SKM-1 (cell line): ENCODE measurements around the gene FOXN4.
A peak's percentile ranks its signal among the peaks of the same experiment; 100 is the strongest.

Source experiments
- DNase-seq: peaks from one replicate; lab custom pipeline; 2025; ENCODE audit not compliant: unreplicated experiment; lab: John Stamatoyannopoulos, UW

Gene FOXN4

DNA sequence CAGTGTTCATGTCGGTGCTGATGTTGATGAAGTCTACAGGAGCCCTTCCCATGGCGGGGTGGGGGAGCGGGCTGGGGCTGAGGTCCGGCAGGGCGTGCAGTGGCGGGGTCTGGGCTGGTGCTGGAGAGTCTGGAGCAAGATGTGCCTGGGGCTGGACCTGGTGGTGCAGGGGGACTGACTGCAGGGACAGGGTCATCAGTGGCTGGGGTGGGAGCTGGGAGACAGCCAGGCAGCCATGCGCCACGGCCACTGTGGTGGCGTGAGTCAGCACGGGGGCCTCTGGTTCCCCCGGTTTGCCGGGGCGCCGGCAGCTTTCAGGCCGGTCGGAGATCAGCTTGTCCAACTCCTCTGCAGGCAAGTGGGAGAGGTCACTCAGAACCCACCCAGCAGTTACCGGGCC lies 27.6 kb downstream of the FOXN4 start:
- DNase-seq = no peak

DNA sequence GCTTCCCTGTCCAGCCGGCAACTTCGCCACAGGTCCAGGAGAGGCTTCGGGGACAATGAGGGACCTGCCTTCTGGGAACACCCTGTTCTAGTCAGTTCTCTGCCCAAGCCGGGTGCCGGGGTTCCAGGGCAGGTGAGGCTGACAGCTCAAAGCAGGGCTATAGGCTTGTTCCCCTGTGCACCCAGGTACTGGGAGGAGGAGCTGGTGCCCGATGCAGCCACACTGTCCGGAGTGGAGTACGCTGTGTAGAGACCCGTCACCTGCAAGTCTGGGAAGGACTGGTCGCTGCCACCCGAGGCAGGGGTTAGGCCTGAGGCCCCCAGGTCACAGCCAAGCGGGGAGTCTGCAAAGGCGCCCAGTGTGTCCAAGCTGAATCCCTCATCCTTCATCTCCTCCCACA lies 29.6 kb downstream of the FOXN4 start:
- DNase-seq = no peak

DNA sequence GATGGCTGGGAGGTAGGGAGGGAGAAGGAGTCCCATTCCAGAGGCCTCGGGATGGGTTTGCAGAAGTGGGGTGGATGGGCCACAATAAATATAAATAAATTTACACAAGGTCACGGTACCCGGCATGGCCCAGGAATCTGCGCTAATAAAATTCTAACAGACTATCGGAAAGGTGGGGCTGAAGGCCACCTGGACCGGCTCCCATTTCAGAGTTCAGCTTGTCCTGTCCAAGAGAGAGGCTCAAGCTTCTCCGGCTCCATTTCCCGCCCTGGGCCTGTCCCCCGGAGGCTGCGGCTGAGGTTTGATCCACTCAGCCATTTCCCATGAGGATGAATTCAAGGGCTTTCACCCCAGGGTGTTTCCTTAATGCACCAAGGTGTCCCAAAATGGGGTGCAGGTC lies 30.2 kb downstream of the FOXN4 start:
- no peak for DNase-seq

DNA sequence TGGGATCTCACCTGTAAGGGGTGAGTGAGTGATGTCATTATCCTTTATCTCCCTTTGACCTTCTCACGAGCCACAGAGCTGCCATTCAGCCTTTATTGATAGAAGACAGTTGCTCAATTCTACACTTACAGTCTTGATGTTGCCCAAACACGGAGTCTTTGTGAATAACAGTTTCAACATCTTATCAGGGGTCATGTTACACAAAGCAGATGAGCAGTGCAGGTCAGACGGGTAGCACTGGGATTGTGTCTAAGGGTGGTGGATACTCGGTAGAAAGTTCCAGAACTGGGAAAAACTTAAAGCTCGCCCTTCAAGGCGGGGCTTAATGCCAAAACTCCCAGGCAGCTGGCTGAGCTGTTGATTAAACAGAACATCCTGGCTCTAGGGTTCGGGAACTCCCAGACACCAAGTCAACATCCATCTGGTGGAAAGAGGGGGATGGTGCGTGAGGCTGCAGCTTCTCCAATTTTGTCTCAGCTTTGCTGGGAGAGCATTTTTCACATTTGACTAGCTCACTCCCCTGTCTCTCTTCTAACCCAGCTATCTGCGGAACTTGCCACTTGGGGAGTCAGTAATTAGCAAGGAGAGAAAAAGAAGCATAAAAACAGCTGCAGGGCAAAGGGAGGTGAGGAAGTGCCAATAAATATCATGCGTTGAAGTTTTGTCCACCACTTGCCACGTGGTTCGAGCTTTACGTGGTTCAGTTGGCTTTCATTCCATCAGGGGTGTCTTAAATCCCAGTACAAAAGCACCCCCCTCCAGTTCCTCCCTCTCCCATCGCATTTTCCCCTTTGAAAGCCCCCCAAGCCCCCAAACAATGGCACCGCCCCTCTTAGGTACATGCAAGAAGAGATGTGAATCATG lies 31.0 kb downstream of the FOXN4 start:
- peak; percentile 26 for DNase-seq

DNA sequence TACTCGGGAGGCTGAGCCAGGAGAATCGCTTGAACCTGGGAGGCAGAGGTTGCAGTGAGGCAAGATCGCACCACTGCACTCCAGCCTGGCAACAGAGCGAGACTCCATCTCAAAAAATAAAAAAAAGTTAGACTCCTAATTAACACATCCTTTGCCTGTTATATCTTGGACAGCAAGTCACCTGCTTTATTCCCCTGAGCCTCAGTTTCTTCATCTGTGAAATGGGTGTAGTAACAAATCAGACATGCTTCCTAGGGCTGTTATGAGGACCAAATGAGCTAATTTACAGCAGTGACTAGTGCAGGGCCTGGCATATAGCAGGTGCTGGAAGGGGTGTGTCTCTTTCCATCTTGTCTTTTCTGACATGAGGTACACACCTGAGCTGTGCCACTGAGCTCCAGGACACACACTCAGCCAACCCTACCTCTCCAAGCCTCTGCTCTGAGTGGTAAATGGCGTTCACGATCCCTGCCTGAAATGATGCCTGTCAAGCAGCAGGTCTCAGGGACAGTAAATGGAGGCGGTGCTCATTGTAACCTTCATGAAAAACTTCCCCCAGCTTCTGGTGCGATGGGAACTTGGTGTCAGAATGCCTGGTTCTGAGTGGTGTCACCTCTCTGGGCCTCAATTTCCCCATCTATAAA lies 31.7 kb downstream of the FOXN4 start:
- DNase-seq = no peak

DNA sequence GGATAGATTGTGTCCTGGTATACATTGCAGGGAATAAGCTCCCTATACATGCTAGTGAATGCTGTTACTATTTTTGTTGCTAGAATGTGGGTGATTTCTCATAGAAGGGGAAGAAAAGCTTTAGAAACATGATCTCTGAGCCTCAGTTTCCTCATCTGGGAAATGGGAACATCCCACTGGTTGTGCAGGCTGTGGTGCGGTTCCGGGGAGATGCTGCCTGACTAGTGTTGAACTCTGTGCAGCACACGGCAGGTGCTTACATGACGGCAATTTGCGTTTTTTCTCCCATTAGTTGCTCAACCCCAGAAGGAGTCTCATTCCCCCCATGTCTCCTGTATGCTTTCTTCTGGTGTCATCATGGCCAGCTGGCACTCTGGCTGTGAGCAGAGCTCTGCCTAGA lies 32.9 kb downstream of the FOXN4 start:
- DNase-seq = no peak

DNA sequence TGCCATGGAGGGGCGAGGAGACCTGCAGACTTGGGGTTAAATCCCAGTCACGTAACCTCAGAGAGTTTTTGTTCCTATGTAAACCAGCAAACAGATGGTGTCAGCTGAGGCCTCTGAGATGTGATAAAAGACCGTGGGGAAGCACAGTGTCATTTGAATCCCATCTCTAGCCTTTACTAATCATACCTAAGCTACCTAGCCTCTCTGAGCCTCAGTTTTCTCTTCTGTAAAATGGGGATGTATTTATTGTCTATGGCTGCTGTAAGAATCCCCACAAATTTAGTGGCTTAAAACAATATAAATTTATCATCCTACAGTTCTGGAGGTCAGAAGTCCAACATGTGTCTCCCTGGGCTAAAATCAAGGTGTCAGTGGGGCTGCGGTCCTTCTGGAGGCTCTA lies 33.9 kb downstream of the FOXN4 start:
- no peak for DNase-seq

DNA sequence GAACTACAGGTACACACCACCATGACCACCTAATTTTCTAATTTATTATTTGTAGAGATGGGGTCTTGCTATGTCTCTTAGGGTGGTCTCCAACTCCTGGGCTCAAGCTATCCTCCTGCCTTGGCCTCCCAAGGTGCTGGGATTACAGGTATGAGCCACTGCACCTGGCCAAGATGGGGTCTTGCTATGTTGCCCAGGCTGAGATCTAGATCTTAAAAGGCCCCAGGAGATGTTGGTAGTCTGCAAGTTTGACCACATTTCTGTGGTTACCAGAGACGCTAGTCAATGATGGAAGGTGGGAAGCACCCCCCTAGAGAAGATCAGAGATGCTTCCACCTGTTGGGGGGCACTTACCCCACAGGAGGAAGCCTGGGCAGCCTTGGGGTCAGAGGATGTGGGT lies 34.7 kb downstream of the FOXN4 start:
- DNase-seq = no peak

DNA sequence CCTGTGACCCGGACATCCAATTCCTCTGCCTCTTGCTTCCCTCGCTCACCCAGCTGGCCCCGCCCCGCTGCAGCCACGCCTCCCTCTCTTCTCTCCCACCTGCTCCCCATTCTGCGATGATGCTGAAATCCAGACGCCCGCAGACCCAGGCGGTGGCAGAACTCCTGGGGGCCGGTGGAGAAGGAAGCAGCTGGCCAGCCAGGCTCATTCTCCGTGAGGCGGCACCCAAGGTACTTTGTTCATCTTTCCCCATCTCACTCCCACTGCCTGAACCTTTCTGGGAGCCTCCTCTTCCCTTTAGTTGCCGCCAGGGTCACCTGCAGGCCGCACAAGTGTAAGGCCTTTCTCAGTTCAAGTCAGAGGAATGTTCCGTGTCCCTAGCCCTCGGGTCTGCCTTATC lies 35.7 kb downstream of the FOXN4 start:
- DNase-seq = no peak

DNA sequence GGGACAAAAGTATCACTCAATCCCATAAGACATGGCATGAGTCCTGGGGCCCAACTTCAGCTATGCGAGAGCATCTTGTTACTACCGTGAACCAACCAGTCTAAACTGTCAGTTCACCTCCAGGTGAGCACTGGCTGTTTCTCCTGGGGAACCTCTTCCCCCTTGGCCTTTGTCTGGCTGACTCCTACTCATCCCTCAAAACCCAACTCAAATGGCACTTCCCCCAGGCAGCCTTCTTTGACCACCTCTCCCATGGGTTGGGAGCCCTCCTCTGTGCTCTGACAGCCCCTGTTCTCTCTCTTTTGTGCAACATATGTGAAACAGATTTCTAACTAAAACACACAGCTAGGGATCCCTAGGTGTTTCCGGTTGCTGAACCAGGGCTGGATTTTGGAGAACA lies 37.7 kb downstream of the FOXN4 start:
- DNase-seq = no peak

DNA sequence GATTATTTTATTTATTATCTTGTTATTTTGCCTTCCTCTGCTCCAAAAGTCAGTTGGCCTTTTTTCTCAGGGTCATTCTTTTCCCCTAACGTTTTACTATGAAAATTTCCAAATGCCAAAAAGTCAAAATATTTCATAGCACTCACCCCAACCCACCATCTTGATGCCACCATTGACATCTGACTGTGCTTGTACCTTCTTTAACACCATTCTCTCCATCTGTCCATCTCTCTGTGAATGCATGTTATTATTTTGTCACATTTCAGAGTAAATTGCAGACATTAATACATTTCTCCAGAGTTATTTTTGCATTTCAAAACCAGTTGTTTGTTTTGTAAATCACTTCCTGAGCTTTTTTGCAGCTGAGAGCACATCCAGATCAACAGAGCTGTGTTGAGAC lies 38.6 kb downstream of the FOXN4 start:
- no peak for DNase-seq

DNA sequence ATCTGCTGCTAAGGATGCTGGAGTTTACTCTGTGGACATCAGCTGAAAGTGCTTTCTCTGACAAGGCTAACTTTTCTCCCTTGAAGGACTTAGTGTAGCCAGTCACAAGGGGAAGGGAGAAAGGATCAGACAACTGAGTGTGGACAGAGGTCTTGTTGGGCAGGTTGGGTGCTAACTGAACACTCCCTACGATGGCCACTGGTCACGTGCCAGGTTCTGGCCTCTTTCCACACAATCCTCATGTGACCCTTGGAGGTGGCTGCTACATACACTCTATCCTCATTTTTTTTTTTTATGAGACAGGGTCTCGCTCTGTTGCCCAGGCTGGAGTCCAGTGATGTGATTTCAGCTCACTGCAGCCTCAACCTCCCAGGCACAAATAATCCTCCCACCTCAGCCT lies 39.7 kb downstream of the FOXN4 start:
- no peak for DNase-seq

DNA sequence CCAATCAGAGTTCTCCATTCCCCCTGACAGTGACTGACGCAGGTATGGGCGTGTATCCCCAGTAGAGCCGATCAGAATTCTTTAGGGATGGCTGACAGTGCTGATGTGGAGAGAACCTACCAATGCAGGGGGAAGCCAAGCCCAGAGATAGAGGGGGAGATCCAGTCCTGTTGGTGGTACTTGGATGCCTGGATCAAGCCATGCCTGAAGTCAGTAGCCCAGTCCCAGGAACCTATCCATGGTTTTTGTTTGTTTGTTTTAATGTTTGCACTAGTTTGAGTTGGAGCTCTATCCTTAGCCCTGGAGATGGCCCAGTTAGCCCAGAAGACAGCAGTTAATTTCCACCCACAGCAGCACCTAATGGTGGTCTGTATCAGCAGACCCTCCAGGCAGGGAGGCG lies 40.2 kb downstream of the FOXN4 start:
- no peak for DNase-seq

DNA sequence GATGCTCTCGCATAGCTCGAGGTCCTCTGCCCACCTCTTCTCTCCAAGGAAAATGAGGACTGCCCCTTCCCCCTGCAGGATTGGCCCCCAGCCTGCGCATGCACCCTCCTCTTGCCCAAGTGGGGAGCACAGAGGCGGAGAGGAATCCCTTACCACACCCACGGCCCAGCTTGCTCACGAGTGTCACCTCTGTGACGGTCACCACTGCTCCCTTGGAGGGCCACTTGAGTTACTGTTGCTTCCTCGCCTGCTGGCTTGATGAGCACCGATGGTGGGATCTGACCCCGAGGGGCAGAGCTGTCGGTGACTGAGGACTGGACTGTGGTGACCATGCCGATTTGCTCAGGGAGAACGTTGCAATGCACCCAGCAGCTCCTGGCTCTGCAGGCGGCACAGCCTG lies 41.7 kb downstream of the FOXN4 start:
- DNase-seq = no peak

DNA sequence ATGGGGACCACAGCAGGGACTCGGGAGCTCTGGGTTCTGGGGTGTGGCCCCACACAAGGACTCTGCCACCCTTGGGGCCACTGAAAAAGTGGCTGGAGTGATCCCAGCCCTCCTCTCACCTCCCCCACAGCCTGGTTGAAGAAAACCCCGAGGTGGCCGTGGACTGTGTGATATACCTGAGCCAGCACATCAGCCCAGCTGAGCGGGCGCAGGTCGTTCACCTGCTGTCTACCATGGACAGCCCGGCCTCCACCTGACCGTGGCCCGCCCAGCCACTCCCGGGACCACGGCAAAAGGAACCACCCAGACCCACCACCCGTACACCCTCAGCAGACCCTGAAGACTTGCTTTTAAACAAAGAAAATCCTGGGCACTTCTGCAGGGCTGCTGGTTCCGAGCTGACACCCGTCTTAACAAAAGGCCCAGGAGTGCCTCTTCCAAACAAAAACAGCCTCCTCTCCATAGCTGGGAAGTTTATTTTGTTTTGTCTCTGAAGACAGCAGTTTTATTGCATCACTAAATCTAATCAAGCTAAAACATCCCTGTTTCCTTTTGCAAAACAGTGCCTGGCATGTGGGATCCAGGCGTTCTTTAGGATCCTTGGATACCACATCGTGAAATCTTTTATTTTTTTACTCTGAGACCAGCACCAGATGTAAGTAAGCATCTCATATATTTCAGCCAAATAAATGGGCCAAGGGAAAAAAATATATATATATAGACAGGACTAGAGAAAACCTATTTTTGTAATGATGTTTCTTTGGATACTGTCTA lies 42.8 kb downstream of the FOXN4 start:
- no peak for DNase-seq

DNA sequence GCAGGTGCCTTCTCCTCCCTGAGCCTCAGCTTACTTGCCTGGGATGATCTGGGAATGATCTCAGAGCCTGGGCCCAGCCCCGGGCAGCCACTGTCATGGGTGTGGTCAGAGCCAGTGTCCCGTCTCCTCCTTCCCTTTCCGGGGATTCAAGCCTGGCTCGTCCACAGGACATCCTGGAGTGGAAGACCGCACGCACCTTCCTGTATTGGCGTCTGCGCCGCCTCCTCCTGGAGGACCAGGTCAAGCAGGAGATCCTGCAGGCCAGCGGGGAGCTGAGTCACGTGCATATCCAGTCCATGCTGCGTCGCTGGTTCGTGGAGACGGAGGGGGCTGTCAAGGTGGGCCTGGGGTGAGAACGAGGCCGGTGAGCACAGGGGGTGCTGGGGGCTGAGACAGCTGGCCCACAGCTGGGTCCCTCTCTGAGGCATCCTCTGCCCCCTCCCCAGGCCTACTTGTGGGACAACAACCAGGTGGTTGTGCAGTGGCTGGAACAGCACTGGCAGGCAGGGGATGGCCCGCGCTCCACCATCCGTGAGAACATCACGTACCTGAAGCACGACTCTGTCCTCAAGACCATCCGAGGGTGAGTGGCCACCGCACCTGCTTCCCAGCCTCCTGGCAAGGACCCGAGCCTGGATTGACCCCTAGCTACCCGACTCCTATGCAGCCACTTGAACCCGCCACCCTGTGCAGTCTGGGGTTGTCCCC lies 44.0 kb downstream of the FOXN4 start:
- no peak for DNase-seq

DNA sequence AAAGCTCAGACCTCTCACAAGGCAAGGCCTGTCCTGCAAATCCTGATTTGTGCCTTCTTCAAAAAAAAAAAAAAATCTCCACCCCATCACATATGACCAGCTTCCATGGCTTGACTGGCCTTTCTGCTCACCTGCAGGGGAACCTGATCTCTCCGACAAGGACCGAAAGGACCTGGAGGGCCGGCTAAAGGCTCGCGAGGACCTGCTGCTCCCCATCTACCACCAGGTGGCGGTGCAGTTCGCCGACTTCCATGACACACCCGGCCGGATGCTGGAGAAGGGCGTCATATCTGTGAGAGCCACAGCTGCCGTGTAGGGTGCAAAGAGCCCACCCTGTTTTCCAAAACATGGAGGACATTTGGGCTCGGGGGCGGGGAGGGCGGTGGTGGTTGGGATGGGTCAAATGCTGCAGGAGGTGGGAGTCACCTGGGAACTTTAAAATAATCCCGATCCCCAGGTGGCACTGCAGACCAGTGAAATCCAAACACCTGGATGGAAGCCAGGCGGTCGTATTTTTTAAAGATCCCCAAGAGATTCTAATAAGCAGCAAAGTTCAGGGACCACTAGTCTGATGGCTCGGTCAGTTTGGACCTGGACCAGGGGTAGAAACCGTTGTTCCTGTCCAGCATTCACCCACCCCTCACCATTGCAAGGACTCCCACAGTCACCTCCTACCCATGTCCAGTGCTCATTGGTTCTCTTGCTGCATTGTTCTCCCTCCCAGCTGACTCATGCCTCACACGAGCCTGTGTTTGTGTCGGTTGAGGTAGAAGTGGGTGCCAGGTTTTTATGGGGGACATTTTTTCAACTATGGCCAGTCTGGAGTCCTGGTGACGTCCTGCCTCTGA lies 44.8 kb downstream of the FOXN4 start:
- peak; percentile 26 for DNase-seq

DNA sequence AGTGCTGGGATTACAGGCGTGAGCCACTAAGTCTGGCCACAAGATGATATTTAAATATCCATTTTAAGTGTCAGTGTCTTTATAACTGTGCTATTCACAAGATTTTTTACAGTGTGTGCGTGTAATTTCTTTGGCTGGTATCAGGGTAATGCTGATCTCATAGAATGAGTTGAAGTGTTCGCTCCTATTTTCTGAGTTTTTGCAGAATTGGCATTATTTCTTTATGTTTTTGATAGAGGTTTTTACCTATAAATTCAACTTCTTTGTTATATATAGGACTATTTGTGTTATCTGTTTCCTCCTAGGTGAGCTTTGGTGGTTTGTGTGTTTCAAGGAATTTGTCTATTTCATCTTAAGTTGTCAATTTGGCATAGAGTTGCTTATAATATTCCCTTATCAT lies 45.6 kb downstream of the FOXN4 start:
- no peak for DNase-seq

DNA sequence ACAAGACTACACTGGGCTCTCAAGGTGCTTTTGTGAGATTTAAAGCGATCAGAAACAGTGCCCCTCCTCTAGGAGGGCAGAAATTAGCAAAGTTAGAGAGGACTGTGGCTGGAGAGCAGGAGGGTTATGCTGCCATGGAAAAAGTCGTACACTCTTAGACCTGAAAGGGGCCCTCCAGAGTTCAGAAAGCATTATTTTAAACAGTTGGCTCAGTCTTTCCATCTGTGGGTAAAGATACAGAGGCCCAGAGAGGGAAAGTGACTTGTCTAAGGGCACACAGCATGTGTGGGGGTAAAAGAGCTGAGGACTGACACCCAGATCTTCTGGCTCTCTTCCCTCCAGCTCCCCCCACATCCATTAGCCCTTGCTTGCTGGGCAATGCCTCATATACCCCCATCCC lies 47.1 kb downstream of the FOXN4 start:
- no peak for DNase-seq

DNA sequence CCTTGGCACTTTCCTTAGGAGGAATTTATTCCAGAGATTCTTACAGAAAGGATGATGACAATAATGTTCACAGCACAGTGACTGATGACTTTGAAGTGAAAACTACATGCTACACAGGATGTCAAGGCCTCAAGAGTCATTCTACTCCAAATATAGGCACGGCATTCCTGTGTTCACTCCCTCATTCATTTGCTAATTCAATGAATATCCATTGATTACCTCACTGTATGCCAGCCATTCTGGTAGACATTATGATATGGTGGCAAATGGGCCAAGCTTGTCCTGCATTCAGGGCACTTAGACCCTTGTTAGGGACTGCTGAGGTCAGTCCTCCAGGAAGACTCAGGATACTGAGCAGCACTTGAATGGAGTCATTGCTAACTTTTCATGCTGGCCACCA lies 48.0 kb downstream of the FOXN4 start:
- DNase-seq = no peak

DNA sequence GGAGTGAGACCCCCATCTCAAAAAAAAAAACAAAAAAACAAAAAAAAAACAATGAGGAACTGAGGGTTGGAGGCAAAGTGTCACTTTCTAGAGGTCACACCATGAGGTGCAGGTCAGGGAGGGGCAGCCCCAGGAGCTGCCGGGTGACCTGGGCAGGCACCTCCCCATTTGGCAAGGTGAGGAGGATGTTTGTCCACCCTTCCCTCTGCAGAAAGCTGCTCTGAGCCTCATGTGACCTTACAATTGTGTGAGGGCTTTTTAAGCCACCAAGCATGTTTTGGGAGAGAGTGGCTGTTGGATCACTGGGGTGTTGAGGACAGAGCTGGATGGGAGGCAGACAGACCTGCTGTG lies 49.6 kb downstream of the FOXN4 start:
- no peak for DNase-seq
